Measurements from ENCODE around the gene LONP2.
A peak's percentile ranks its signal among the peaks of the same experiment; 100 is the strongest.

Gene LONP2, protein sequence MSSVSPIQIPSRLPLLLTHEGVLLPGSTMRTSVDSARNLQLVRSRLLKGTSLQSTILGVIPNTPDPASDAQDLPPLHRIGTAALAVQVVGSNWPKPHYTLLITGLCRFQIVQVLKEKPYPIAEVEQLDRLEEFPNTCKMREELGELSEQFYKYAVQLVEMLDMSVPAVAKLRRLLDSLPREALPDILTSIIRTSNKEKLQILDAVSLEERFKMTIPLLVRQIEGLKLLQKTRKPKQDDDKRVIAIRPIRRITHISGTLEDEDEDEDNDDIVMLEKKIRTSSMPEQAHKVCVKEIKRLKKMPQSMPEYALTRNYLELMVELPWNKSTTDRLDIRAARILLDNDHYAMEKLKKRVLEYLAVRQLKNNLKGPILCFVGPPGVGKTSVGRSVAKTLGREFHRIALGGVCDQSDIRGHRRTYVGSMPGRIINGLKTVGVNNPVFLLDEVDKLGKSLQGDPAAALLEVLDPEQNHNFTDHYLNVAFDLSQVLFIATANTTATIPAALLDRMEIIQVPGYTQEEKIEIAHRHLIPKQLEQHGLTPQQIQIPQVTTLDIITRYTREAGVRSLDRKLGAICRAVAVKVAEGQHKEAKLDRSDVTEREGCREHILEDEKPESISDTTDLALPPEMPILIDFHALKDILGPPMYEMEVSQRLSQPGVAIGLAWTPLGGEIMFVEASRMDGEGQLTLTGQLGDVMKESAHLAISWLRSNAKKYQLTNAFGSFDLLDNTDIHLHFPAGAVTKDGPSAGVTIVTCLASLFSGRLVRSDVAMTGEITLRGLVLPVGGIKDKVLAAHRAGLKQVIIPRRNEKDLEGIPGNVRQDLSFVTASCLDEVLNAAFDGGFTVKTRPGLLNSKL

DNA sequence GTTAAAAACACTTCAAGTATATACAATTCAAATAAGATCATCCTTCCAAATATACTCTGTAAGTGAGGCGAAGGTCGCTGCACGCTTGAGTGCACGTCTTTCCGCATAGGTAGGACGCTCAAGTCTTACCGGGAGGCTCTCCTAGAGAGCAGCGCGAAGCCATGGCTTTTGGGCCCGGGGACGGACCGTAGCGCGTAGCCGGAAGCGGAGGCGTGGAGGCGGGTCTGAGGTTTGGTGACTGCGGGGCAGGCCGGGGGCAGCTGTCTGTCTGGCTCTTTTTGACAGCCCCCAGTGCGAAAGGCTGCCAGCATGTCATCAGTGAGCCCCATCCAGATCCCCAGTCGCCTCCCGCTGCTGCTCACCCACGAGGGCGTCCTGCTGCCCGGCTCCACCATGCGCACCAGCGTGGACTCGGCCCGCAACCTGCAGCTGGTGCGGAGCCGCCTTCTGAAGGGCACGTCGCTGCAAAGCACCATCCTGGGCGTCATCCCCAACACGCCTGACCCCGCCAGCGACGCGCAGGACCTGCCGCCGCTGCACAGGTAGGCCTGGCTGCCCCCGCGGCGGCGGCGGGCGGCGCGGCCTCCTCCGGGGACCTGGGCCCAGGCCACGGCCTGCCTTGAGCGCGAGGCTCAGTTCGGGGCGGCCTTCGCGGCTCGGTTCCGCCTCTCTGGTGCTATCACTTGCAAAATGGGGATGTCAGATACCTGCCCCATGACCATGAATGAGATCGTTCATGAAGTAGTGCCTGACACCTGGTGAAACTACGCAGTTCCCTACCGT is at the start of gene LONP2:
LONP2 (plus strand) TSS at position 221 of the 783 bp plus-strand sequence; CDS start at position 310, 89 bp downstream.
- peak; percentile 56 for DNase-seq (ENCODE audit: low read depth, low spot score)
- H3K27ac ChIP-seq = peak within 1 kb of the TSS; percentile 84

DNA sequence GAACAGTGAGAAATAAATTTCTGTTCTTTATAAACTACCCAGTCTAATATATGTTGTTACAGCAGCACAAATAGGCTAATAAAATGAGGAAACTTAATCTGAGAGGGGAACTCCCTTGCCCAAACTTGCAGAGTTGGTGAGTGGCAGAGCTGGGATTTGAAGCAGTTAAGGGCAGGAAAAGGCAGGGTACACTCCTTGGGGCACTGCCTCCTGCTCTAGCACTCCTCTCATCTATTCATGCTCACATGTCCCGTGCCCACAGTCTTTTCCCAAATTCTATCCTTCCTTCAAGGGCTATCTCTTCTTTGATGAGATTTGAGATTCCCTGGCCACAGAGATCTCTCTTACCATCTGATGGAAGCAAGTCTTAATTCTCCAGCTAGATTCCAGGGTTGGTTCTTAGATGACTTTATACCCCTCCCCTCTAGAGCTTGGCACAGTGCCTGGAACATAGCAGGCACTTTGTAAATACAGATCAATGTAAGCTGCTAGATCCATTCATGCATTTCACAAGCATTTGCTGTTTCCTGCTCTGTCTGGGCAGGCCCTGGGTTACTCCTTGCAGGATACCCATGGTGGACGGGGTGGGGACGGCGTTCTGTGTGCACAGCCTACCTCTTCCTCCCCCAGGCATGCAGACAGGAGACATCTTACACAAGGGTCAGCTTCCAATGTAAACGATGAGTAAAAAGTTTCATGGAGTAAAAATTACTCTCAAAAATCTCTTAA is 49.1 kb upstream of the LONP2 start:
- DNase-seq (ENCODE audit: low read depth, low spot score) = peak; percentile 96

DNA sequence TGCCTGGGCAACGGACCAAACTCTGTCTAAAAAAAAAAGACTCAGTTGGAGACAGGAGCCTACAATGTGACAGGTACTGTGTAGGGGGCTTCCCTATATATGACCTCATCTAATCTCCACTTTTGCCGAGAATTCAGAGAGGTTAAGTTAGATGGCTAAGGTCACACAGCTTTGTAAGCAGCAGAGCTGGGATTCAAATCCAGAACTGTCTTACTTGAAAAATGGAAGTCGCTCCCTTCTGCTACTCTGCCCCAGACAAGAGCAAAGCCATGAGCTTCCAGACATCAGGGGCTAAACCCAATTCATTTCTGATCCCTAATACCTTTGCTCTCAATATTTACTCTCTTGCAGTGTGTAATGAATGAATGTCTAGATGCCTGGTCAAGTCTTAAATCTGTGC is 46.8 kb upstream of the LONP2 start:
- DNase-seq (ENCODE audit: low read depth, low spot score) = no peak
- no peak overlapping the region for H3K27ac ChIP-seq

More for the DNA sequence above, 49.1 kb upstream of the LONP2 start:
- H3K27ac ChIP-seq = peak overlapping the region; percentile 86

DNA sequence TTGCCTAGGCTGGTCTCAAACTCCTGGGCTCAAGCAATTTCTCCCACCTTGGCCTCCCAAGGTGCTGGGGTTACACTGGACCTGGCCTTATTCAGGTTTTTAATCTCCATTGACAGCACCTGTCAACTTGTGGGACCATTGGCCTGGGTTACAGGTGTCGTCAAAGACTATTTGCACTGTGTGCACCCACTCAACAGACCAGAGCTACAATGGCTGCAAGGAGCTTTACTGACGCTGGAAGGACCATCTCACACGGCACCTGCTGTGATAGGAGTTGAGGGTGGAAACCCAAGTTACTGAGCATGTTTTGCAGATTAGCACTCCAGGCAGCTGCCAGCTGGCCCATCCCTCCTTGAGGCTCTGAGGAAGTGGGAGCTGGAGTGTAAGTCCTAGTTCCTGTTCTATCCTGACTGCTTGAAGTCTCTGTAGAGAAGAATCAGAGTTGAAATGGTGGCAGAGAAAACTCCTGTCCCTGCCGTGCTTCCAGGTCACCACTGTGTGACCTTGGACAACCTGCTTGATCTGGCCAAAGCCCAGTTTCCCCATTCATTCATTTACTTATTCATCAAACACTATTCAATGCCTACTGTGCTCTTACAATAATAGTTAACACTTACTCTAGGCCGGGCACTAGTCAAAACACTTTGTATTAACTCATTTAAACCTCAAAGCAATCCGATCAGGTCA is 42.4 kb upstream of the LONP2 start:
- no peak for DNase-seq (ENCODE audit: low read depth, low spot score)
- no peak overlapping the region for H3K27ac ChIP-seq

DNA sequence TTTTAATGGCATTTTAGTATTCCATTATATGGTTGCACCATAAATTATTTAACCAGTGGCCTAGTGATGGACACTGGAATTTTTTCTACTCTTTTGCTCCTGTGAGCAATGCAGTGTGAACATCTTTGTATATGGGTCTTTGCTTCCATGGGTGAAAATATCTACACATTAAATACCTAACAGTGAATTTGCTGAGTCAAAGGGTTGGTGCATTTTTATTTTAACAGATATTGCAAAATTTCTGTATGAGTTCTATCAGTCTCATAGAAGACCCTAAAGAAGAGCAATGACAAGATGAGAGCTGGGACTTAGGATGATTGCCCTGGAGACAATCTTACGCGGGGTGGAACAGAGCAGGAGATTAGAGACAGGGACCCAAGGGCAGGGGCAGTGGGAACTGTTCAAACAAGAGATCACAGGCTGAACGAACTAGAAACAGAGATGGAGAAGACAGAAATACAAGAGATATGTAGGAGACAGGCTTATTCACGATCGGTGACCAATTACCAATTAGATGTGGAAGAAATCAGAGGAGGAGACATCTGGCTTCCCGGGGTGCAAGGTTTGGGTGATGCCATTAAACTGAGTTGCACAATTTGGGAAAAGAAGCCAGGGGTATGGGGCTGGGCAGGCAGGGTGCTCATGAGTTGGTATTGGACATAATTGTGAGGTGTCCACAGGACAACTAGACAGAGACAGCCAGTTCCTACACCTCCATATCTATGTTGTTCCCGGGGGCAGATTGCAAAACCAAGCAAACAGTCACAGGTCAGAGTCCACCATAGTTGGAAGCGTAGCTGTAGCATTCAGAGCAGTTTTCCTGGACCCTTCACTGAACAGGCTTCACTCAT is 39.9 kb upstream of the LONP2 start:
- H3K27ac ChIP-seq = no peak overlapping the region
- DNase-seq (ENCODE audit: low read depth, low spot score) = no peak

DNA sequence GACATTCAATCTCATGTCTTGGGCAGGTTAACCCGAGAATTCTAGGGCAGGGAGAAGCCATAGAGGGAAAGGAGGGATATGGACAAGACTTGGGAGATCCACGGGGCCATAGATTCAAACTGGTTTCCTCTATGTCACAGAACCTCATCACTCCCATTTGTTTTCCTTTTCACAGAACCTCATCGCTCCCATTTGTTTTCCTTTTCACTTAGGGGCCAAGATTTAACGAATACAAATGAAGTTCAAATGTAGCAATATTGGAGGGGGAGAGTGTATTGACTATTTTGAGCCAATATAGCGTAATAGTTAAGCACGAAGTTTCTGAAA is 39.3 kb upstream of the LONP2 start:
- no peak overlapping the region for H3K27ac ChIP-seq
- no peak for DNase-seq (ENCODE audit: low read depth, low spot score)

DNA sequence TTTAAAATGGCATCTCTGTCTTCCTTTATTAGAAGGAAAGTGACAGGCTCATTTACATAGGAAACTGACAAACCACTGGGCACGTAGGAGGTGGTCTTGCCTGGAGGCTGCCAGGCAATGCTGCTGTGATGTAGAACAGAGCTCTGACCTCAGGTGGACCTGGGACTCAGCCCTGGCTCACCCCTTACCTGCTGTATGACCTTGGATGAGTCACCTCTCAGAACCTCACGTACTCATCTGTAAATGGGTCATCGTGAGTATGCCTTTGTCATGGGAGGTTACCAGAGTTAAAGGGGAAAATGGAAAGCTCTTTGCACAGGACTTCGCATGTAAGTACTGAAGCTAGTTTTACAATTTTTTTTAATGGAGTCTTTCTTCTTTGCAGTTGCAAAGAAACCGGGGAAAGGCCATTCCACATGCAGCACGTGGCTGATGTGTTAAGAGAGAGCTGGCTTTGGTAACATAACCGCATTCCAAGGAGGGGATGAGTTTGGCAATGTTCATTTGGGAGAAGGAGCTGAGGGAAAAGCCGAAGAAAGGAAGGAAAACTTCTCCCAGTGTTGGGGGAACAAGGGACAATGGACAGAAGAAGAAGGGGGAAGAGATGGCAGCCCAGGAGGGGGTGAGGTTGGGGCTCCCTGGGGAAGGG is 37.4 kb upstream of the LONP2 start:
- no peak overlapping the region for H3K27ac ChIP-seq
- DNase-seq (ENCODE audit: low read depth, low spot score) = no peak

DNA sequence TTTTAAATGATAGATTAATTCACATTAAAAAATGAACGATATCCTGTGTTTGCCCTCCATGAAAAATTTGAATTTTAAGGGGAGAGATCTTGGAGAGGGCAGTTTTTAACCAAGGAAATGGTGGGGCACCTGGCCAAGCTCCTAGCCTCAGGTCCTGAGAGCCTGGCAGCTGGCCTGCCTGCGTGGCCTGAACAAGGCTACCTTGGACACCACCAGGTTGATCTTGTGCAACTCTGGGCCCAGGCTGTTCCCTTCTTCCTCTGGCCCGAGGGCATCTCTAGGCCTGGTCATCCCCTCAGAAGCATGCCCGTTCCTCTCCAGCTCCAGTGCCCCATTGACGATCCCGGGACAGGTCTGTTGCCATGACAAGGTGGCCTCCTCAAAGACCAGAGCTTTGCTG is 33.4 kb upstream of the LONP2 start:
- no peak overlapping the region for H3K27ac ChIP-seq
- no peak for DNase-seq (ENCODE audit: low read depth, low spot score)

DNA sequence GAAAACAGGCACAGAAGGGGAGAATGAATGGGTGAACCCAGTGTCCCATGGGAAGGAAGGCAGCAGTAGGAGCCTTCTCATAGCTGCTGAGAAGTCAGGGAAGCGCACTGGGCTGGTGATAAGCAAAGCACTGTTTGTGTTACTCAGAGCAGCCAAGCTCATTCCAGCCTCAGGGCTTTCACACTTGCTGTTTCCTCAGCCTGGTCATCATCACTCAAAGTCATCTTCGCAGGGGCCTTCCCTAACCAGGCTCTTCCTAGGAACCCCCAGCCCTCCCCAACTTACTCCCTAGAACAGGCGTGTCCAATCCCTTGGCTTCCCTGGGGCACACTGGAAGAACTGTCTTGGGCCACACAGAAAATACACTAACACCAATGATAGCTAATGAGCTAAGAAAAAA is 32.1 kb upstream of the LONP2 start:
- DNase-seq (ENCODE audit: low read depth, low spot score) = no peak
- H3K27ac ChIP-seq = no peak overlapping the region

DNA sequence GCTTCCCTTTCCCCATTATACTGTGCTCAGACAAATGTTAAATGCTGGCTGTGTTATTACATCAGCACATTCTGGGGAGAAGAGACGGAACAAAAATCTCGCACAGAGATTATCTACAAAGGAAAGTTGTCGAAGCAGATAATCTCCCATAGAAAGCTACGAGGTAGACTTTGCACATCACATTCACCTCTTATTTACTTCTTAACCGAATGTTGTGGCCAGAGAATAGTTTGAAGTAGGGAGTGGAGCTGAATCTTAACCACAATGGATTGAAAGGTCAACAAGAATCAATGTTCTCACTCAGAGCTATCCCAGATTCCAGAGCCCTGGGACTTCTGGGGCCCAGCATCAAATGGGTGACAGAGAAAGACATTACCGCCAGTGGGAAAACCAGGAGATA is 28.4 kb upstream of the LONP2 start:
- no peak for DNase-seq (ENCODE audit: low read depth, low spot score)
- H3K27ac ChIP-seq = no peak overlapping the region

DNA sequence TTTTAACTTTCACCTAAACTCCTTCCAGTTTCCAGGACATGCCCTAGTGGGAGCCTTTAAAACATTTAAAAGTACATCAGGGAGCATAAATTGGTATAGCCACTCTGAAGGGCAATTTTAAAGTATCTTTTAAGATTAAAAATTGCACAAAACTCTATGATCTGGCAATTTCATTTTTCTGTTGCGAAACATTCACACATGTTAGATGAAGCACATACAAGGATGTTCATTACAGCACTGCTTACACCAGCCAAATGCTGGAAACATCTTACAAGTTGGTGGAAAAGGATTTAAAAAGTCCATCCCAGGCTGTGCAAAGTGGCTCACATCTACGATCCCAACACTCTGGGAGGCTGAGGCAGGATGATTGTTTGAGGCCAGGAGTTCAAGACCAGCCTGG is 26.4 kb upstream of the LONP2 start:
- no peak for DNase-seq (ENCODE audit: low read depth, low spot score)
- H3K27ac ChIP-seq = no peak overlapping the region

DNA sequence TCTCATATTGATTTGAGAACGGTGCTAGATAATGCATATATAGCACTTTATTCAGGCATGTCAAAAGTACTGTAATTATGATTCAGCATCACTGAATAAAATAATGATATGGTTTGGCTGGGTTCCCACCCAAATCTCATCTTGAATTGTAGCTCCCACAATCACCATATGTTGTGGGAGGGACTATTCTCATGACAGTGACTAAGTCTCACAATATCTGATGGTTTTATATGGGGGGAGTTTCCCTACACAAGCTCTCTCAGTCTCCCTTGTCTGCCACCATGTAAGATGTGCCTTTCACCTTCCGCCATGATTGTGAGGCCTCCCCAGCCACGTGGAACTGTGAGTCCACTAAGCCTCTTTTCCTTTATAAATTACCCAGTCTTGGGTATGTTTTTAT is 25.6 kb upstream of the LONP2 start:
- H3K27ac ChIP-seq = no peak overlapping the region
- no peak for DNase-seq (ENCODE audit: low read depth, low spot score)

DNA sequence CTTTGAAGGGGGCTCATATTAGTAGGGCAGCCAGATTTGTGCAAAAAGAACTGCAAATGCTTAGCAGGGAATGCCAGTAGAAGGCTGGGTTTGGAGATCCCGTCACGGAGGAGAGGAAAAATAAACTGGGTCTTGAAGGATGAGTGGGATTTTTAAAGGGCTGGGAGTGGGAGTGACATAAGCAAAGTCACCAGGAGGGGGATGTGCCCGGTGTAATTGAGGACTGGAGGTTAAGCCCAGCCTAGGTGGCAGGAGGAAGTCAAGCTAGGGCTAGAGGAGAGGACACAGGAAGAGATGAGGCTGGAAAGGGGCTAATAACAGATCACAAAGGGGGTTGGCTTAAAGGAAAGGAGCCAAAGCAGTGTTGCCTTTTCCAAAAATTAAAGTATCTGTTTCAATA is 23.2 kb upstream of the LONP2 start:
- no peak for DNase-seq (ENCODE audit: low read depth, low spot score)
- no peak overlapping the region for H3K27ac ChIP-seq

DNA sequence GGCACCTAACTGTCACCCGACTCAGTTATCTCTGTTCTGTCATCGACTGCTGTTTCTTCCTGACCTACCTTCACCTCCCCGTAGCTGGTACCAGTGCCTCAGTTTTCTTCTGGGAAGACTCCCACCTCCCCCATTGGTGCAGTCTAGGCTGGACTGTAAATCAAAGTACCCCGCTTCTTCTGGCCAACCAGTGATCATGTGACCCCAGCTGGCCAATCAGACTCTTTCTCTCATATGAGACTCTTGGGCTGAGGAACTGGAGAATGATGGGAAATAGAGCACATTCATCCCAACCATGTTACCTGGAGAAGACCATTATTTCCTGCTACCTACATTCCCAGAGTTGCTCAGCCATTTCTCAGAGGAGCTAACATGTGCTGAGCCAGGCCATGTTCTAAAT is 20.6 kb upstream of the LONP2 start:
- H3K27ac ChIP-seq = no peak overlapping the region
- no peak for DNase-seq (ENCODE audit: low read depth, low spot score)

DNA sequence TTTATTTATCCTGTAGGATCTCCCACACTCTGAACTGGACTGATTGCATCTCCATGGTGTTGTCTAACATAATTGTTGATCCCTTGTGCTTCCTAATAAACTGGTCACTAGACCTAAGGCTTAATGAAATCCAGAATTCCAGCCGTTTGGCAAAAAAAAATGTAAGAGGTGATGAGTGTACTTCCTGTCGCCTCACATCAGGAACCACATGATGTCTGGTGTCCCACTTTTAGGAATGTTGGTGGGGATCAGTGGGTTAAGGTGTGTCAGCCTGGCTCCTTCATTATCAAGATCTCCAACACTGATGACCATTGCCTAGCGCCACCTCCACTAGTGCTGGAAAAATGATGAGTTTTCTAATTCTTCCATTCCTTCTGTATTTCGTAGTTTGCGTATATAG is 18.6 kb upstream of the LONP2 start:
- H3K27ac ChIP-seq = no peak overlapping the region
- no peak for DNase-seq (ENCODE audit: low read depth, low spot score)

DNA sequence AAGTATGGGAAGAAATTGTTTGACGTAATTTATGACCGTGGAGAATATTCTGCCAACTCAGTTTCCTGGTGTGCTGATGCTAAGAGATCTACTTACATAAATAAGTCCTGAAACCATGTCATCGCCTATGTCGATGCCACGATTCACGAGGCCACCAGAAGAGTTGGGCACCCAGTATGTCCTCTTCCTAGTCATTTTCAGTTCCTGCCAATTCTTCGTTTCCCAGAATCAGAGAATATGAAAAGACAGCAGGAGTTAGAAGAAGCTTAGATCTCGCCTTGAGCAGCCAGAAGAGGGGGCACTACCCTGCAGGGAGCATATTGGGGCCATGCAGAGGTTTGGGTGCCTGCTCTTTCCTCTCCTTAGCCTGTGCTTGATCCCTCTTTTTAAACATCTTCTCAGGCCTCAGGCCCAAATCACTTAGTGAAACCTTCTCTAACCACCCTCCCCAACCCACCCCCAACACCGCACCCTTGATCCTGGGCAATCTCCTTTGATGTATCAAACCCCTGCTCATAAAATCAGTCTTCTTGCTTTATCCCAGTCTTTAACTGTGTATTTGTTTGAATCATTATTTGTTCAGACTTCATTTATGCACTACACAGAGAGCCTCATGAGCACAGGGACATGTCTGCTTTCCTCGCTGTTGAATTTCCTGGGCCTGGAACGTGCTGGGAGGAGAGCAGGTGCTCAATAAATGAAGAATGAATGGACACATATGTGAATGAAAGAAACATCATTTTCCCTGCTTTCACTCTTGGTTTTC is 12.2 kb upstream of the LONP2 start:
- no peak for DNase-seq (ENCODE audit: low read depth, low spot score)
- no peak overlapping the region for H3K27ac ChIP-seq

DNA sequence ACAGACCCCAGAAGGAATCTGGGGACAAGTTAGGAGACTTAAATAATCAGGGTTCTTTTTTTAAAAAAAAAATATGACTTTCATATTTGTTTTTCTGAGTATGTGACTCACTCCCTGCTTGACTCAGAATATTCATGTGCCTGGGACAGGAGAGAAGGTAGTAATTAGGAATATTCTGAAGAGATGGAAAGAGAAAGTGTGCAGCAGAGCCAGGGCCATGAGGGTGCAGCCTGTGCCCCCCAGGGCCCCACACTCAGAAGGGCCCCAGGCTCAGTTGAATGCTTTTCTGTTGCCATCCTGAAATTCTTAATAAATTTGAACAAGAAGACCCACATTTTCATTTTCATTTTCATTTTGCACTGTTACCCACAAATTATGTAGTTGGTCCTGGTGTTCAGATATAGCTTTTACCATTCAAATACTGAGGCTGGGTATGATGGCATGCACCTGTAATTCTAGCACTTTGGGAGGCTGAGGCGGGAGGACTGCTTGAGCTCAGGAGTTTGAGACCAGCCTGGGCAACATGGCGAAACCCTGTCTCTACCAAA is 11.5 kb upstream of the LONP2 start:
- no peak for DNase-seq (ENCODE audit: low read depth, low spot score)
- no peak overlapping the region for H3K27ac ChIP-seq
